Keratinocyte (primary cell): ENCODE measurements around the gene CCNB1IP1.

Experiments
- CTCF ChIP-seq, 3 experiments: IDR thresholded peaks in 1 of 3; conservative IDR thresholded peaks in 1 of 3; optimal IDR thresholded peaks in 1 of 3; 2 replicates in 2 of 3; 3 replicates in 1 of 3; pipeline versions ENCODE3 to v1.5.1; 2011; ENCODE audit warnings: low read length in 3 of 3, mild to moderate bottlenecking in 3 of 3, moderate library complexity in 2 of 3, control low read depth in 1 of 3, inconsistent platforms in 1 of 3; ENCODE audit not compliant: insufficient read depth in 2 of 3; ENCODE audit errors: extremely low read depth in 1 of 3
- EZH2 ChIP-seq: IDR thresholded peaks from one replicate; pipeline ENCODE4 v1.6.1; 2012; ENCODE audit warnings: inconsistent platforms, mild to moderate bottlenecking, low read length, moderate library complexity

DNA sequence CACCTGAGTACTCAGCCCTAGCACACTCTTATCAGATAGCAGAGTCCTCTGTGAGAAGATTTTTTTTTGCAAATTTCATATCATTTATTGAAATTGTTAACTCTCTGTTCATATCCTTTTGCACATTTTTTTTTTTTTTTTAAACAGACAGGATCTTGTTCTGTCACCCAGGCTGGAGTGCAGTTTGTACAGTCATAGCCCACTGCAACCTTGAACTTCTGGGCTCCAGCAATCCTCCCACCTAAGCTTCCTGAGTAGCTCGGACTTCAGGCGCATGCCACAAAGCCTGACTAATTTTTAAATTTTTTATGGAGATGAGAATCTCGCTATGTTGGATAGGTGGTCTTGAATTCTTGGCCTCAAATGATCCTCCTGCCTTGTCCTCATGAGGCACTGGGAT, 14.7 kb upstream of the CCNB1IP1 start:
- TF ChIP-seq CTCF (optimal IDR thresholded peaks at IDR 0.05 in 1 of 3, IDR thresholded peaks at IDR 0.05 in 1 of 3, conservative IDR thresholded peaks at IDR 0.05 in 1 of 3; ENCODE audit: extremely low read depth in 1 of 3, insufficient read depth in 2 of 3, low read length in 3 of 3), result no peak
- no peak for TF ChIP-seq EZH2
